NT2/D1 (cell line): ENCODE data around the gene SYNPR.
"Not testable (repeated sequence)": the region's sequence is repeated elsewhere in the genome, so short reads cannot be mapped to it uniquely, and the experiment has no call there.

Experiments used
- DNase-seq: peaks from one replicate; pipeline ENCODE4 v3.0.0-alpha.2; 2011; ENCODE audit warnings: low read depth, low spot score
- H3K27me3 ChIP-seq: 2 replicates; pipeline ENCODE4 v1.6.0; 2011; ENCODE audit warnings: mild to moderate bottlenecking; ENCODE audit not compliant: insufficient read length, insufficient read depth
- H3K36me3 ChIP-seq: 2 replicates; pipeline ENCODE4 v1.6.1; 2011; ENCODE audit warnings: mild to moderate bottlenecking, low read length, mixed read lengths; ENCODE audit not compliant: insufficient read depth, insufficient read length
- H3K4me1 ChIP-seq: 2 replicates; pipeline ENCODE4 v1.5.1; 2011; ENCODE audit not compliant: insufficient read depth, insufficient read length
- H3K4me3 ChIP-seq: 2 replicates; pipeline ENCODE4 v1.5.1; 2011; ENCODE audit warnings: low read depth; ENCODE audit not compliant: insufficient read length
- H3K9ac ChIP-seq: 2 replicates; pipeline ENCODE4 v1.6.0; 2011; ENCODE audit warnings: low read depth; ENCODE audit not compliant: insufficient read length
- H3K9me3 ChIP-seq: 2 replicates; pipeline ENCODE4 v1.5.1; 2011; ENCODE audit warnings: mild to moderate bottlenecking, low read length; ENCODE audit not compliant: insufficient read depth
- SUZ12 ChIP-seq: IDR thresholded peaks from 2 replicates; pipeline ENCODE4 v1.6.1; 2011; ENCODE audit not compliant: insufficient read length, insufficient read depth; ENCODE audit errors: extremely low read depth
- YY1 ChIP-seq: IDR thresholded peaks from 2 replicates; pipeline ENCODE4 v1.6.1; 2011; ENCODE audit not compliant: insufficient read length, insufficient read depth
- ZNF274 ChIP-seq: IDR thresholded peaks from 2 replicates; pipeline ENCODE4 v1.6.1; 2011; ENCODE audit warnings: mild to moderate bottlenecking, low read depth, low read length

The SYNPR gene

DNA sequence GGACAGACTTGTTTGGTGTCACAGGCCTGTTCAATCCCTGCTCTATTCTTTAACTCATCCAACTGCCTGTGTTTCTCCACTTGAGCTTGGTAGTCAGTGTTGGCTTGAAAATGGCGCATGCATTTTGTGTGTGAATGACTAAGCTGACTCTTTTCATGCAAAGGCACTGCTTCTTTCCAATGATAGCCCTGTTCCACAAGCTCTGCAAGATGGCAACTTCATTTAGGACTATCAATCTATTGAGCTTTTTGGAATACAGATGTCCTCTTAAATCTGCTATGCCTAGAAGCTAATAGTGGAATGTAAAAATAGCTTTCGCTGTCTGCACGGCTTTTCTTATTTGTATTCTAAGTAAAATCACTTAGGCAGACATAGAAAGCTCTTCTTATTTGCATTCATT, 33.6 kb upstream of the SYNPR start:
- Histone ChIP-seq H3K4me1 (no peaks in the 10 kb centered on the region), H3K27me3 (no peaks in the 10 kb centered on the region), H3K9ac (no peak overlapping the region), H3K36me3 (no peaks in the 10 kb centered on the region), H3K4me3 (no peak overlapping the region), H3K9me3 (no peaks in the 10 kb centered on the region)
- DNase-seq: no peak
- TF ChIP-seq YY1 (no peak), SUZ12 (no peak), ZNF274 (no peak)

- Histone ChIP-seq H3K9me3 (no peaks in the 10 kb centered on the region), H3K27me3 (no peaks in the 10 kb centered on the region), H3K9ac (no peak overlapping the region), H3K4me1 (no peaks in the 10 kb centered on the region), H3K36me3 (no peaks in the 10 kb centered on the region), H3K4me3 (no peak overlapping the region)
- DNase-seq: no peak
- TF ChIP-seq ZNF274 (no peak), YY1 (no peak), SUZ12 (no peak)
These were observed 32.3 kb upstream of the SYNPR start for GRCh38 chr3:63245726-63246241.

DNA sequence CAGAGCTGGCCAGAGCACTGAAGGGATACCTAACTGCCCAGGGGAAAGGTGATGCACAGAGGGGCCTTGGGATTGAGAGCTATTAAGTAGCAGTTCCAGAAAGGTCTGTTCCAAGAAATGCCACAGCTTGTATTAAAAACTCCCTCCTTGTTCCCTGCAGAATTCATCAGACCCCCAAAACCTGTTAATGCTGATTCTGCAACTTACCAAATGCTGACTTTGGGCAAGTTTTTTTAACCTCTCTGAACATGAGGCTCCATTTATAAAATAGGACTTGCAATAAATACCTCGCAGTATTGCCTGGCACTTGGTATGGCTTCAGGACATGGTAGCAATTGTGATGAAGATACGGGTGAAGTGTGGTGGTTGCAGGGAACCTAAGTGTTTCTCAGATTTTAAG, 30.1 kb upstream of the SYNPR start:
- H3K9me3 ChIP-seq: no peaks in the 10 kb centered on the region
- no peaks in the 10 kb centered on the region for H3K27me3 ChIP-seq
- H3K36me3 ChIP-seq: no peaks in the 10 kb centered on the region
- no peak overlapping the region for H3K4me3 ChIP-seq
- TF ChIP-seq ZNF274: no peak
- TF ChIP-seq YY1: no peak
- no peak for TF ChIP-seq SUZ12
- H3K4me1 ChIP-seq: no peaks in the 10 kb centered on the region
- no peak overlapping the region for H3K9ac ChIP-seq
- no peak for DNase-seq

GRCh38 chr3:63251499-63251898, 26.6 kb upstream of the SYNPR start:
- no peaks in the 10 kb centered on the region for H3K27me3 ChIP-seq
- H3K4me3 ChIP-seq: no peak overlapping the region
- peaks cover 2% of the 10 kb centered on the region for H3K4me1 ChIP-seq
- H3K36me3 ChIP-seq: no peaks in the 10 kb centered on the region
- TF ChIP-seq SUZ12: no peak
- no peak for TF ChIP-seq ZNF274
- no peak for TF ChIP-seq YY1
- peaks cover 7% of the 10 kb centered on the region; the same call in 1 of the 2 replicates for H3K9me3 ChIP-seq
- no peak for DNase-seq
- no peak overlapping the region for H3K9ac ChIP-seq

GRCh38 chr3:63255819-63256218, 22.3 kb upstream of the SYNPR start:
- H3K9me3 ChIP-seq, H3K9ac ChIP-seq, H3K4me3 ChIP-seq, H3K36me3 ChIP-seq, H3K4me1 ChIP-seq, DNase-seq, H3K27me3 ChIP-seq: not testable (repeated sequence)

- Histone ChIP-seq H3K9ac (no peak overlapping the region), H3K36me3 (no peaks in the 10 kb centered on the region), H3K4me3 (no peak overlapping the region), H3K9me3 (no peaks in the 10 kb centered on the region), H3K27me3 (no peaks in the 10 kb centered on the region), H3K4me1 (no peaks in the 10 kb centered on the region)
- no peak for DNase-seq
- TF ChIP-seq ZNF274 (no peak), YY1 (no peak), SUZ12 (no peak)
These were observed 13.4 kb upstream of the SYNPR start for GRCh38 chr3:63264716-63265115.

- Histone ChIP-seq H3K9ac (no peak overlapping the region), H3K9me3 (peaks cover 8% of the 10 kb centered on the region; the same call in 1 of the 2 replicates), H3K27me3 (peaks cover 33% of the 10 kb centered on the region), H3K4me1 (no peaks in the 10 kb centered on the region), H3K4me3 (no peak overlapping the region), H3K36me3 (no peaks in the 10 kb centered on the region)
- TF ChIP-seq SUZ12: no peak
- no peak for TF ChIP-seq ZNF274
- TF ChIP-seq YY1: no peak
- no peak for DNase-seq
These were observed 3.7 kb upstream of the SYNPR start for GRCh38 chr3:63274359-63274758.
